Endothelial cell of umbilical vein (primary cell): ENCODE data around the gene TM9SF4. TPM values are rescaled to one million over a fixed set of nuclear protein-coding genes. Genes with fewer than 3 reads are reported as not detected.

Source experiments
- BruUV-seq: library from RNA; stranded (reverse); fragments of 400-500 nt; replicated peaks from 2 replicates; lab custom pipeline; 2021; lab: Mats Ljungman, UMichigan
- CTCF ChIA-PET: fragments of 300-600, 350-600 bp; sonication (Branson Sonifier 250); formaldehyde crosslinking; loops from one replicate; lab custom pipeline; 2021; ENCODE audit warnings: antibody characterized with exemption, inconsistent platforms; lab: Charles Lee
- POLR2A ChIA-PET: fragments of 300-600, 350-600 bp; sonication (Branson Sonifier 250); formaldehyde crosslinking; loops from one replicate; lab custom pipeline; 2021; ENCODE audit warnings: antibody characterized with exemption, inconsistent platforms; lab: Charles Lee
- DNase-seq: peaks from one replicate; pipeline ENCODE4 v3.0.0-alpha.2; 2011; ENCODE audit warnings: low read depth, low spot score
- FAIRE-seq: peaks from 2 replicates; lab custom pipeline; 2011; peaks lifted over from hg19 to GRCh38; lab: Jason Lieb, UNC
- H2AFZ ChIP-seq: 2 replicates; pipeline ENCODE4 v1.6.0; 2012; ENCODE audit warnings: low read depth, low read length, control low read depth, inconsistent platforms
- H3K27ac ChIP-seq: 2 replicates; pipeline ENCODE4 v1.5.1; 2011; ENCODE audit warnings: low read depth, mild to moderate bottlenecking, control low read depth, low read length, moderate library complexity; ENCODE audit not compliant: insufficient read depth
- H3K27me3 ChIP-seq, 2 experiments: 2 replicates each; pipeline versions ENCODE4 v1.6.0 to v1.6.1; 2011; ENCODE audit warnings: low read length in 2 of 2, mixed read lengths in 1 of 2; ENCODE audit not compliant: control insufficient read depth in 2 of 2, insufficient read depth in 2 of 2
- H3K36me3 ChIP-seq, 2 experiments: 2 replicates in 1 of 2; 3 replicates in 1 of 2; pipeline ENCODE4 v1.5.1; 2011; ENCODE audit warnings: low read length in 2 of 2, mild to moderate bottlenecking in 1 of 2, moderate library complexity in 1 of 2; ENCODE audit not compliant: control insufficient read depth in 2 of 2, insufficient read depth in 2 of 2; ENCODE audit errors: extremely low read depth in 1 of 2
- H3K4me1 ChIP-seq: 3 replicates; pipeline ENCODE4 v1.5.1; 2011; ENCODE audit warnings: mild to moderate bottlenecking, low read length; ENCODE audit not compliant: control insufficient read depth, insufficient read depth; ENCODE audit errors: extremely low read depth
- H3K4me2 ChIP-seq: 2 replicates; pipeline ENCODE4 v1.6.1; 2011; ENCODE audit warnings: low read length, control low read depth, mixed read lengths; ENCODE audit not compliant: insufficient read depth
- H3K4me3 ChIP-seq, 3 experiments: fragments of 200-600 bp in 1 of 3; sonication (generic), shearing (Covaris generic) in 1 of 3; replicated peaks in 1 of 3; 2 replicates each; pipeline ENCODE4 v1.5.1; 2011 to 2016; ENCODE audit warnings: control low read depth in 3 of 3, low read length in 3 of 3, mild to moderate bottlenecking in 2 of 3, inconsistent platforms in 1 of 3, low read depth in 1 of 3, moderate library complexity in 1 of 3; ENCODE audit not compliant: insufficient read depth in 1 of 3
- H3K79me2 ChIP-seq: 2 replicates; pipeline ENCODE4 v1.6.0; 2012; ENCODE audit warnings: low read length, inconsistent platforms; ENCODE audit not compliant: control insufficient read depth, insufficient read depth
- H3K9ac ChIP-seq: replicated peaks from 2 replicates; pipeline ENCODE3; 2011; ENCODE audit warnings: low read length, control low read depth; ENCODE audit not compliant: insufficient read depth; ENCODE audit errors: extremely low read depth
- H3K9me1 ChIP-seq: replicated peaks from 3 replicates; pipeline ENCODE4 v1.6.0; 2011; ENCODE audit warnings: mild to moderate bottlenecking, low read length; ENCODE audit not compliant: control insufficient read depth, insufficient read depth; ENCODE audit errors: extremely low read depth
- H3K9me3 ChIP-seq: replicated peaks from 2 replicates; pipeline ENCODE4 v1.5.1; 2012; ENCODE audit warnings: low read length, inconsistent platforms; ENCODE audit not compliant: control insufficient read depth, insufficient read depth
- H4K20me1 ChIP-seq: replicated peaks from 2 replicates; pipeline ENCODE3; 2011; ENCODE audit warnings: mild to moderate bottlenecking, low read length; ENCODE audit not compliant: control insufficient read depth, insufficient read depth; ENCODE audit errors: extremely low read depth
- EZH2 ChIP-seq: IDR thresholded peaks from 2 replicates; pipeline ENCODE4 v1.6.1; 2012; ENCODE audit warnings: borderline replicate concordance, low read depth, mild to moderate bottlenecking, moderate library complexity, low read length, inconsistent platforms; ENCODE audit not compliant: severe bottlenecking
- FOS ChIP-seq: IDR thresholded peaks from 2 replicates; pipeline ENCODE4 v1.6.1; 2011; ENCODE audit warnings: mild to moderate bottlenecking, low read length, moderate library complexity, borderline replicate concordance; ENCODE audit not compliant: insufficient read depth
- GATA2 ChIP-seq: IDR thresholded peaks from 2 replicates; pipeline ENCODE4 v1.7.0; 2011; ENCODE audit warnings: low read depth, mild to moderate bottlenecking, moderate library complexity, mixed read lengths, low read length; ENCODE audit not compliant: insufficient read length, insufficient read depth
- JUN ChIP-seq: IDR thresholded peaks from 2 replicates; pipeline ENCODE4 v1.6.1; 2011; ENCODE audit warnings: borderline replicate concordance, low read depth; ENCODE audit not compliant: insufficient read length, insufficient read depth
- MYC ChIP-seq: IDR thresholded peaks from one replicate; pipeline ENCODE4 v1.6.1; 2011; ENCODE audit warnings: mild to moderate bottlenecking, low read depth, low read length
- POLR2A ChIP-seq: IDR thresholded peaks from 2 replicates; pipeline ENCODE4 v1.6.1; 2012; ENCODE audit warnings: low read depth, mild to moderate bottlenecking, control low read depth, low read length
- POLR2AphosphoS5 ChIP-seq: IDR thresholded peaks from 2 replicates; pipeline ENCODE4 v1.6.1; 2012; ENCODE audit warnings: low read depth, mild to moderate bottlenecking, control low read depth, low read length, moderate library complexity; ENCODE audit not compliant: insufficient read depth
- dilution Hi-C: fragments of 300-500 bp; cut with MboI; formaldehyde crosslinking; loops from one replicate; pipeline ENCODE4 v1.15.0; 2019; ENCODE audit warnings: low sequenced_read_pairs; ENCODE audit not compliant: extremely low pct_ligation_motif_present
- intact Hi-C: fragments of 100-400 bp; cut with micrococcal nuclease; formaldehyde crosslinking; loops from one replicate; pipeline ENCODE4 v1.10.0; 2022
- polyA plus RNA-seq, 4 experiments: library from polyadenylated mRNA; depleted of rRNA in 3 of 4; stranded (reverse) in 3 of 4; unstranded in 1 of 4; fragments of >200 nt; gene quantifications; 2 replicates each; pipeline versions ENCODE4 v1.2.1 to v1.2.3, GENCODE V29; 2011 to 2012; ENCODE audit warnings: missing spikeins in 1 of 4
- total RNA-seq: library from RNA; stranded (reverse); gene quantifications from 2 replicates; pipeline ENCODE4 v1.2.3, GENCODE V29; 2021
- TF ChIP-seq, protein P1 (sequence below), 2 donors: IDR thresholded peaks; 1 replicate in 1 of 2; 2 replicates in 1 of 2; pipeline ENCODE4 v1.5.1; 2011; ENCODE audit warnings: low read length in 2 of 2, mild to moderate bottlenecking in 2 of 2, moderate library complexity in 2 of 2, control low read depth in 1 of 2, inconsistent platforms in 1 of 2, low read depth in 1 of 2; ENCODE audit not compliant: insufficient read depth in 1 of 2; ENCODE audit errors: extremely low read depth in 1 of 2
- TF ChIP-seq, protein P2 (sequence below): IDR thresholded peaks from 2 replicates; pipeline ENCODE4 v1.6.1; 2011; ENCODE audit not compliant: insufficient read depth, insufficient read length

Gene TM9SF4
- total and polyA plus RNA-seq, 2 donors (not counting 3 experiments of a cell fraction or from before 2014, with no cell fraction given): 46.4 to 61.9 TPM

DNA sequence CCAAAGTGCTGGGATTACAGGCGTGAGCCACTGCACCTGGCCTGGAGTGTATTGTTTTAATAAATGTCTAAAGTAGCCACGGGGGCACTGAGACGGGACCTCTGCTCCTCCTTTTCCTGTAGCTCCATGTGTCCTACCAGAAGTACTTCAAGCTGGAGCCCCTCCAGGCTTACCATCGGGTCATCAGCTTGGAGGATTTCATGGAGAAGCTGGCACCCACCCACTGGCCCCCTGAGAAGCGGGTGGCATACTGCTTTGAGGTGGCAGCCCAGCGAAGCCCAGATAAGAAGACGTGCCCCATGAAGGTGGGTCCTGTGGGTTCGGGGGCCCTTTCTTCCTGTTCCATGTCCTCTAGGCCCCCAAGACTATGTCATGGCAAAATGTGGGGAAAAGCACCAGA, 105.6 kb downstream of the TM9SF4 start:
- peaks cover 7% of the 10 kb centered on the region for H3K79me2 ChIP-seq
- ChIA-PET CTCF (no interaction called here), POLR2A (no interaction called here)
- no peak overlapping the region for H3K9ac ChIP-seq
- no peak overlapping the region for H2AFZ ChIP-seq
- H3K4me2 ChIP-seq: no peak overlapping the region
- H3K9me1 ChIP-seq: no peaks in the 10 kb centered on the region
- H4K20me1 ChIP-seq: no peaks in the 10 kb centered on the region
- peaks cover 11% of the 10 kb centered on the region for H3K4me1 ChIP-seq
- intact Hi-C loops: no loop called here
- FAIRE-seq (no peak), DNase-seq (no peak)
- no TSS peak for BruUV-seq
- H3K4me3 ChIP-seq: no peak overlapping the region
- peaks cover 5 to 10% of the 10 kb centered on the region in 2 experiments for H3K36me3 ChIP-seq
- TF ChIP-seq GATA2 (no peak), POLR2A (no peak), JUN (no peak), EZH2 (no peak), MYC (no peak), POLR2AphosphoS5 (no peak), FOS (no peak)
- TF ChIP-seq, protein P1, sequence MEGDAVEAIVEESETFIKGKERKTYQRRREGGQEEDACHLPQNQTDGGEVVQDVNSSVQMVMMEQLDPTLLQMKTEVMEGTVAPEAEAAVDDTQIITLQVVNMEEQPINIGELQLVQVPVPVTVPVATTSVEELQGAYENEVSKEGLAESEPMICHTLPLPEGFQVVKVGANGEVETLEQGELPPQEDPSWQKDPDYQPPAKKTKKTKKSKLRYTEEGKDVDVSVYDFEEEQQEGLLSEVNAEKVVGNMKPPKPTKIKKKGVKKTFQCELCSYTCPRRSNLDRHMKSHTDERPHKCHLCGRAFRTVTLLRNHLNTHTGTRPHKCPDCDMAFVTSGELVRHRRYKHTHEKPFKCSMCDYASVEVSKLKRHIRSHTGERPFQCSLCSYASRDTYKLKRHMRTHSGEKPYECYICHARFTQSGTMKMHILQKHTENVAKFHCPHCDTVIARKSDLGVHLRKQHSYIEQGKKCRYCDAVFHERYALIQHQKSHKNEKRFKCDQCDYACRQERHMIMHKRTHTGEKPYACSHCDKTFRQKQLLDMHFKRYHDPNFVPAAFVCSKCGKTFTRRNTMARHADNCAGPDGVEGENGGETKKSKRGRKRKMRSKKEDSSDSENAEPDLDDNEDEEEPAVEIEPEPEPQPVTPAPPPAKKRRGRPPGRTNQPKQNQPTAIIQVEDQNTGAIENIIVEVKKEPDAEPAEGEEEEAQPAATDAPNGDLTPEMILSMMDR (IDR thresholded peaks at IDR 0.05; ENCODE audit: extremely low read depth in 1 of 2, insufficient read depth in 1 of 2, low read depth in 1 of 2, low read length in 2 of 2): no peak
- TF ChIP-seq, protein P2, sequence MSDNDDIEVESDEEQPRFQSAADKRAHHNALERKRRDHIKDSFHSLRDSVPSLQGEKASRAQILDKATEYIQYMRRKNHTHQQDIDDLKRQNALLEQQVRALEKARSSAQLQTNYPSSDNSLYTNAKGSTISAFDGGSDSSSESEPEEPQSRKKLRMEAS: no peak
- H3K27ac ChIP-seq: no peak overlapping the region
- no peaks in the 10 kb centered on the region for H3K9me3 ChIP-seq
- dilution Hi-C loops: no loop called here
- H3K27me3 ChIP-seq: no peaks in the 10 kb centered on the region
